Sigmoid colon (tissue), 7 donors: Measurements from ENCODE around the gene RRP9. TPM values are rescaled to one million over a fixed set of nuclear protein-coding genes. Genes with fewer than 3 reads are reported as not detected.

Experiments
- DNase-seq: peaks from one replicate; pipeline ENCODE4 v3.0.0-alpha.2; 2019
- H3K27ac ChIP-seq, 4 donors: fragments of 200-600 bp; sonication (generic); one replicate each; pipeline ENCODE4 v1.5.1; 2016 to 2019; ENCODE audit warnings: mild to moderate bottlenecking in 1 of 4
- H3K27me3 ChIP-seq, 3 donors: fragments of 200-600 bp; sonication (generic); one replicate each; pipeline ENCODE4 v1.5.1; 2019; ENCODE audit warnings: mild to moderate bottlenecking in 1 of 3
- H3K36me3 ChIP-seq, 4 donors: fragments of 200-600 bp; sonication (generic); one replicate each; pipeline ENCODE4 v1.5.1; 2016 to 2019
- H3K4me1 ChIP-seq, 4 donors: fragments of 200-600 bp; sonication (generic); one replicate each; pipeline ENCODE4 v1.5.1; 2017 to 2019
- H3K4me3 ChIP-seq, 4 donors: fragments of 200-600 bp; sonication (generic); one replicate each; pipeline ENCODE4 v1.5.1; 2017 to 2019; ENCODE audit warnings: mild to moderate bottlenecking in 2 of 4, moderate library complexity in 1 of 4
- H3K9me3 ChIP-seq, 4 donors: fragments of 200-600 bp in 3 of 4; sonication (generic) in 3 of 4; one replicate each; pipeline versions ENCODE4 v1.5.1 to v1.6.1; 2013 to 2019
- EP300 ChIP-seq, 4 donors: sonication (generic); formaldehyde crosslinking; IDR thresholded peaks; one replicate each; pipeline ENCODE4 v1.6.1; 2017; ENCODE audit warnings: antibody characterized with exemption in 4 of 4
- POLR2A ChIP-seq, 2 donors: fragments of 450-650 bp; IDR thresholded peaks; one replicate each; pipeline ENCODE4 v1.6.1; 2016; ENCODE audit warnings: antibody characterized with exemption in 2 of 2, mild to moderate bottlenecking in 2 of 2, moderate library complexity in 2 of 2
- POLR2AphosphoS5 ChIP-seq, 4 donors: sonication (generic); formaldehyde crosslinking; IDR thresholded peaks; one replicate each; pipeline ENCODE4 v1.6.1; 2017; ENCODE audit warnings: antibody characterized with exemption in 4 of 4
- WGBS, 2 donors: extraction: QIAGEN DNeasy Blood & Tissue Kit; methylation state at CpG; one replicate each; pipeline ENCODE4 v1.1.7; 2013; 5-methylcytosine and 5-hydroxymethylcytosine counted together
- intact Hi-C: fragments of 100-400 bp; cut with DNase I; formaldehyde crosslinking; loops from one replicate; pipeline ENCODE4 v1.15.1; 2023
- polyA plus RNA-seq, 3 donors: library from polyadenylated mRNA; stranded (reverse); fragments of 200-250 nt; gene quantifications; one replicate each; pipeline ENCODE4 v1.2.3, GENCODE V29; 2013
- total RNA-seq, 4 donors: library from RNA; depleted of rRNA; stranded (reverse); fragments of >200 nt; gene quantifications; one replicate each; pipeline ENCODE4 v1.1.0, GENCODE V29; 2016
- TF ChIP-seq, protein P1 (sequence below), 4 experiments: fragments of 450-650 bp in 3 of 4; fragments of 200-600 bp in 1 of 4; IDR thresholded peaks; one replicate each; pipeline ENCODE4 v1.5.1; 2016 to 2019; ENCODE audit warnings: antibody characterized with exemption in 4 of 4, mild to moderate bottlenecking in 3 of 4, moderate library complexity in 2 of 4
- donor health status: healthy with polysubstance abuse.
- donor health status: Bipolar disorder and iron deficiency.
- donor health status: healthy.

The RRP9 gene
- total and polyA plus RNA-seq, 7 donors, result 6.4 to 29.0 (median 12.5) TPM

GRCh38 chr3:51982838-51983577 is 41.3 kb upstream of the RRP9 start, which contains the start of gene ACY1:
Gene ACY1 (plus strand): TSS chr3:51983535. CDS start chr3:51984065, 530 bp downstream.
- Histone ChIP-seq H3K27ac (peak within 1 kb of the TSS; percentile 93 to 96 (median 94)), H3K9me3 (no peaks in the 10 kb centered on the region), H3K4me3 (peak within 1 kb of the TSS; percentile 46 to 72 (median 59)), H3K36me3 (peaks cover 0 to 7% (median 0%) of the 10 kb centered on the region in 4 donors), H3K4me1 (peaks cover 0 to 26% (median 21%) of the 10 kb centered on the region in 4 donors), H3K27me3 (no peaks in the 10 kb centered on the region)
- DNase-seq, result peak; percentile 93
- intact Hi-C loops, result no loop called here
- TF ChIP-seq POLR2A (IDR thresholded peaks at IDR 0.05) (peak; percentile 39 to 46), EP300 (IDR thresholded peaks at IDR 0.05) (no peak), POLR2AphosphoS5 (IDR thresholded peaks at IDR 0.05) (peak in 2 of 4 donors; percentile 76 to 77)
- TF ChIP-seq, protein P1, sequence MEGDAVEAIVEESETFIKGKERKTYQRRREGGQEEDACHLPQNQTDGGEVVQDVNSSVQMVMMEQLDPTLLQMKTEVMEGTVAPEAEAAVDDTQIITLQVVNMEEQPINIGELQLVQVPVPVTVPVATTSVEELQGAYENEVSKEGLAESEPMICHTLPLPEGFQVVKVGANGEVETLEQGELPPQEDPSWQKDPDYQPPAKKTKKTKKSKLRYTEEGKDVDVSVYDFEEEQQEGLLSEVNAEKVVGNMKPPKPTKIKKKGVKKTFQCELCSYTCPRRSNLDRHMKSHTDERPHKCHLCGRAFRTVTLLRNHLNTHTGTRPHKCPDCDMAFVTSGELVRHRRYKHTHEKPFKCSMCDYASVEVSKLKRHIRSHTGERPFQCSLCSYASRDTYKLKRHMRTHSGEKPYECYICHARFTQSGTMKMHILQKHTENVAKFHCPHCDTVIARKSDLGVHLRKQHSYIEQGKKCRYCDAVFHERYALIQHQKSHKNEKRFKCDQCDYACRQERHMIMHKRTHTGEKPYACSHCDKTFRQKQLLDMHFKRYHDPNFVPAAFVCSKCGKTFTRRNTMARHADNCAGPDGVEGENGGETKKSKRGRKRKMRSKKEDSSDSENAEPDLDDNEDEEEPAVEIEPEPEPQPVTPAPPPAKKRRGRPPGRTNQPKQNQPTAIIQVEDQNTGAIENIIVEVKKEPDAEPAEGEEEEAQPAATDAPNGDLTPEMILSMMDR (IDR thresholded peaks at IDR 0.05), result no peak
- WGBS, 2 donors, result 0 to 1% methylated on average over 68 of the region's 68 CpGs

- Histone ChIP-seq H3K9me3 (no peaks in the 10 kb centered on the region), H3K36me3 (peaks cover 0 to 7% (median 0%) of the 10 kb centered on the region in 4 donors), H3K4me3 (peak overlapping the region; percentile 46 to 72 (median 59)), H3K4me1 (peaks cover 0 to 26% (median 21%) of the 10 kb centered on the region in 4 donors), H3K27ac (peak overlapping the region; percentile 93 to 96 (median 94)), H3K27me3 (no peaks in the 10 kb centered on the region)
- intact Hi-C loops, result no loop called here
- TF ChIP-seq EP300 (IDR thresholded peaks at IDR 0.05) (no peak), POLR2A (IDR thresholded peaks at IDR 0.05) (no peak)
- TF ChIP-seq, protein P1 (IDR thresholded peaks at IDR 0.05), result peak in 3 of 4 experiments; percentile 36 to 62 (median 42)
- no peak for DNase-seq
- 3 to 9% methylated on average over 4 of the region's 4 CpGs for WGBS, 2 donors
These were observed 40.7 kb upstream of the RRP9 start for GRCh38 chr3:51982352-51982837.

DNA sequence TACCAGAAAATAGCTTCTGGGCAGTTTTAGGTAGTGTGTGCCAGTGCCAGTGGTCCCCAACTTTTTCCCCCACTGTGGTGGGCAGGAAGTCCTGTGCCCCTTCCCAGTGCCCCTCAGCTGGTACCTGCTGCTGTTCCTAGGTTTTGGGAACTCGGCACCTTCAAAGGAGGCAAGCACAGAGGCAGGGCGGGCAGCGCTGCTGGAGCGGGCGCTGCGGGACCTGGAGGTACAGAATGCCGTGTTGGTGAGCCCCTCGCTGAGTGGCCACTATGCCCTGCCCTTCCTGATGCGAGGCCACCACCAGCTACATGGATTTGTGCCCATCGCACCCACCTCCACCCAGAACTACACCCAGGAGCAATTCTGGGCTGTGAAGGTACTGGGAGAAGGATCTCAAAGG is 38.5 kb upstream of the RRP9 start:
- Histone ChIP-seq H3K27me3 (no peaks in the 10 kb centered on the region), H3K27ac (no peak overlapping the region), H3K4me1 (peaks cover 0 to 38% (median 30%) of the 10 kb centered on the region in 4 donors), H3K4me3 (no peak overlapping the region), H3K36me3 (peaks cover 0 to 7% (median 0%) of the 10 kb centered on the region in 4 donors), H3K9me3 (no peaks in the 10 kb centered on the region)
- intact Hi-C loops, result no loop called here
- no peak for TF ChIP-seq POLR2A (IDR thresholded peaks at IDR 0.05)
- TF ChIP-seq, protein P1 (IDR thresholded peaks at IDR 0.05), result no peak
- TF ChIP-seq EP300 (IDR thresholded peaks at IDR 0.05), result no peak
- TF ChIP-seq POLR2AphosphoS5 (IDR thresholded peaks at IDR 0.05), result no peak
- WGBS, 2 donors, result 97% methylated on average over 10 of the region's 10 CpGs
- DNase-seq, result no peak

- no peaks in the 10 kb centered on the region for H3K27me3 ChIP-seq
- TF ChIP-seq EP300 (IDR thresholded peaks at IDR 0.05) (no peak), POLR2AphosphoS5 (IDR thresholded peaks at IDR 0.05) (no peak), POLR2A (IDR thresholded peaks at IDR 0.05) (no peak)
- TF ChIP-seq, protein P1 (IDR thresholded peaks at IDR 0.05), result no peak
- H3K4me1 ChIP-seq, result peaks cover 0 to 40% (median 32%) of the 10 kb centered on the region in 4 donors
- 84 to 90% methylated on average over 4 of the region's 4 CpGs for WGBS, 2 donors
- no peak for DNase-seq
- no peaks in the 10 kb centered on the region for H3K9me3 ChIP-seq
- no peak overlapping the region for H3K27ac ChIP-seq
- H3K4me3 ChIP-seq, result no peak overlapping the region
- intact Hi-C loops, result no loop called here
- peaks cover 0 to 7% (median 0%) of the 10 kb centered on the region in 4 donors for H3K36me3 ChIP-seq
These were observed 36.4 kb upstream of the RRP9 start for GRCh38 chr3:51978143-51978502.
